GM21447 (cell line): ENCODE results near the gene CYBRD1.
A peak's percentile ranks its signal among the peaks of the same experiment; 100 is the strongest.
"Not testable (repeated sequence)": the region's sequence is repeated elsewhere in the genome, so short reads cannot be mapped to it uniquely, and the experiment has no call there.

Source experiments
- ATAC-seq: cut with Tn5 transposase; IDR thresholded peaks from one replicate; pipeline ENCODE4 v1.9.1; 2021; ENCODE audit not compliant: unreplicated experiment

The CYBRD1 gene, protein sequence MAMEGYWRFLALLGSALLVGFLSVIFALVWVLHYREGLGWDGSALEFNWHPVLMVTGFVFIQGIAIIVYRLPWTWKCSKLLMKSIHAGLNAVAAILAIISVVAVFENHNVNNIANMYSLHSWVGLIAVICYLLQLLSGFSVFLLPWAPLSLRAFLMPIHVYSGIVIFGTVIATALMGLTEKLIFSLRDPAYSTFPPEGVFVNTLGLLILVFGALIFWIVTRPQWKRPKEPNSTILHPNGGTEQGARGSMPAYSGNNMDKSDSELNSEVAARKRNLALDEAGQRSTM

DNA sequence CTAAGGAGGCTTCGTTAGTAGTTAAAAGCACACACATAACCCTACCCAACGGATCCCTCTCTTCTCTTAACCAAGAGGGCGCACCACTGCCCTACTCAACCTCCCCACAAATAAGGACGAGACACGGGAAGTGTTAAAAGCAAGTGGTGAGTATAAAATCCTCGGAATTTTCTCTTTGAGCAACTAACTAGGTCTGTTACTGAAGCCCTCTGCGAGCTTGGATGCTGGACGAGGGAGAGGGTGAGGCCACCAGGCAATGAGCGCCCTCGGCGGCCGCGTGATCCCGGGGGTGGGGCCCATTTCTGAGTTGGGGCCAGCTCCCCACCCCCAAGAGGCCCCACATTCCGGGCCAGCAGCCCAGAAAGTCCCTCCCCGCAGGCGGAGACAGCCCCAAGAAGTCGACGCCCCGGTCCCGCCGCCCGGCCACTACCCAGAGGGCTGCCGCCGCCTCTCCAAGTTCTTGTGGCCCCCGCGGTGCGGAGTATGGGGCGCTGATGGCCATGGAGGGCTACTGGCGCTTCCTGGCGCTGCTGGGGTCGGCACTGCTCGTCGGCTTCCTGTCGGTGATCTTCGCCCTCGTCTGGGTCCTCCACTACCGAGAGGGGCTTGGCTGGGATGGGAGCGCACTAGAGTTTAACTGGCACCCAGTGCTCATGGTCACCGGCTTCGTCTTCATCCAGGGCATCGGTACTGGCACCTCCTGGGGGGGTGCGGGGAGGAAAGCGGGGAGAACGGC lies at the start of gene CYBRD1:
TSS of gene CYBRD1 (plus strand) at position 423 of the 736 bp plus-strand sequence. CDS start at position 495, 72 bp downstream.
- peak; percentile 45 for ATAC-seq

DNA sequence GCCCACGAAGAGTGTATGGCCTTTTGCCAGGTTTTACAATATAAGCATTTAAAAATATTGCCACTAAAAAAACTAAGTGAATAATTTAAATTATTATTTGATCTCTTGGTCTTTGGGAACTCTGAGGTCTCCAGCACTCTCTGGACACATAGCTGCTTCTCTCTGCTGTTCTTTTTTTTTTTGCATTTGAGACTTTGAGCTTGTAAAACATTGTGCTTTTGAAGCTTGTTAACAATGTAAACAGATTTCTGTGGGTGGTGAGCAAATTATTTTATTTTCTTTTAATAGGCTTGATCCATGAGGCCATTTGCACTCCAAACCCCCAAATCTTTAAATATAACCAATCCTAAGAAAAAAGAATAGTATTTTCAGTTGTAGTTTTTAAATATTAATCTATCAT lies 46.3 kb upstream of the CYBRD1 start:
- ATAC-seq: no peak

DNA sequence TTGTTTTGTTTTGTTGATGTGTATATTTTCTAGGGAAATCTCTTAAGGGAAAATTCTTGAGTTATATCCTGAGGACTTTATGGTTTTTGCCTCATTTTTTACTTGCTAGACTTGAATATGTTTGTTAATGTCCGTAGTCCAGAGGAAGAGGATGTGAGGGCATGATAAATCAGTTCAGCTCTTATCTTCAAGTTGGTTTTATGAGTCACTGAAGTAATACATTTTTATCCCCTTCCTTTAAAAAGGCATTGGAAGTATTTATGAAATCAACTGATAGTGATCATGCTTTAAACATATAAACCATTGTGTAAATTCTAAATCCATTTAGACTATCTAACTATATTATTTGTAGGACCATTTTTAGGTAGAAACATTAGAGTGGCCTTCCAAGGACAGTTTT lies 43.9 kb upstream of the CYBRD1 start:
- ATAC-seq: no peak

DNA sequence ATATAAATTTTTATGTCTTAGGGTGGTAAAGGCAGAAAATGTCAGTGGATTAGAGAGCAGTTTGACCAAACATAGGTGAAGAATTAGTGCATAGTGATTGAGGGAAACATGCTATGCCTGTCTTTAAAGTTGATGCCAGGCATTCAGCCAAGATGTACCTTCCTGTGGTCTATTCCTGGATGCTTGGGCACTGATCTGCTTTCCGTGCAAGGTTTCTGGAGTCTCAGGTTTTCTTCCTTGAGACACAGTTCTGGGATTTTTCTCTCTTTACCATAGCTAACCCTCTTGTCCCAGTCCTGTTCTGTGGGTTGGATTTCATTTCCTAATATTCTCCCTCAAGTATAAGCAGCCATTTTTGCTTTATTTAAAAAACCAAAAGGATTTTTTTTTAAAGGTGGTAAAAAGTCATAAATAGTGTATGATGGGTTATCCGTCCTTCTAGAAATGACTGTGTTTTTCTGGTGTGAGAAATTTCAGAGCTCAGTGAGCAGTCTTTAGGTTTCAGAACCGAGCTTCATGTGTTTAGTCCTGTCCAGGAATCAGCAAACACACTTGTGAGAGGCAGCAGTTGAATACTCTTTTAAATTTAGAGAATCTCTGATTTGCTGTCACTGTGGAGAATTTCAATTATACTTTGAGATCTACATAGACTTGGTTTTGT lies 43.0 kb upstream of the CYBRD1 start:
- no peak for ATAC-seq

DNA sequence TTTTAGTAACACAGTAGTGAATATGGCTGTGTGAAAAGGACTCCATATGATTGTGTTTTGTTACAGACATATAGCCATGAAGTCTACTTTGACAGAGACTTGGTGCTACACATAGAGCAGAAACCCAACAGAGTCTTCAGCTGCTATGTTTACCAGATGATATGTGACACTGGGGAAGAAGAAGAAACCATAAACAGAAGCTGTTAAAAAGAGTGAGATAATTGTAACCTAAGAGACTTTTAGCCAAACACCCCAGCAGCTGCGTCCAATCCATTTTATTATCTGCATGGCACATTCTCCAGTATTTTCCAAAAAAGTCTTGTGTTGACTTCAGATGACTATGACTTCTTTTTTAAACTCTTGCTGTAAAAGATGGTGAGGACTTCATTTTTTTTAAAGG lies 41.4 kb upstream of the CYBRD1 start:
- ATAC-seq: no peak

DNA sequence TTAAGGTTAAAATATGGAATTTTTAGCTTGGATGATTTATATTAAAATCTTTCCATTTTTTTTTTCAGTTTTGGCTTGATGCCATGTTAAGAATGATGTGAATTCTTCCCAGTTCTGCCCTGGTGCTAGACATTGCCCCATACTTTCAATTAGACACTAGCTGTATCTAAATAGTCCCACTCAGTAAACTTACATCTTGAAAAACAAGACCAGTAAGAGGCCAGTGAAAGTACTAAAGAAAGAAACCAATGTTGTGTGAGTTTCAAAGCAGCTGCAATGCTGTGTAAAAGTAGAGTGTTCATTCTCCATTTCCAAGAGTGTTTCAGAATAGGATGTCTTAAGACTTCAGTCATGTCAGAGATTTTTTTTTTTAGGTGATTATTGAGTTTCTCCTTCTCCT lies 40.0 kb upstream of the CYBRD1 start:
- ATAC-seq: no peak

DNA sequence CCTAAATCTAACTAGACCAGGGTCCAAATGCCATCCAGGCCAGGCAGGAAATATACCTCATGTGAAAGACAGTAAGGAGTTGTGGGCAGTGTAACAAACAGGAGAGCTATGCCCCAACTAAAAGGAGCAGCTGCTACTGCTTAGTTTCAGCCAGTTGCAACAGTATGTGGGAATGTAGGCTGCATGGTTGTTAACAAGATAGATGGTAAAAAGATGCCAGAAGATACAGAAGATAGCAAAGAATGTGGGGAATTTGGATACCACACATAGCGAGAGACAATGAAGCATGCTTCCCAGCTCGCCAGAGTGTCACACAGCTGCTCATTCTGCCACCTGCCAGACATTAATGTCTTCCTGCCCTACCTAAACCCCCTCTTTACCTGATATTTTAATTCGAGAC lies 39.4 kb upstream of the CYBRD1 start:
- no peak for ATAC-seq

DNA sequence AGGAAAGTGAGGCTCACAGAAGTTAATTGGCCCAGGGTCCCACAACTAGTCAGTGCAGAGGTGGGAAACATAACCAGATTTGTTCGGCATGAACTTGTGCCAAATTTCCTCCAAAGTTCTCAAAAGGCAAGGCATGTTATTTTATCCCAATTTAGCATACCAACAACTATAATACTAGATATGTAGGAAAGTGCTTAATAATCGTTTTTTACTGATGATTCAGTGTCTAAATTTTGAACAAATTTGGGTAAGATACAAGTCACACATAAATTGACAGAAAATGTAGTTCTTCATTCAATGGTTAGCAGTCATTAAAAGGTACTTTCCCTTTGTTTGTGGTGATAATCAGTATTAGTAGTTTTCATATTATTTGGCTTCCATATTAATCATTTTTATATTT lies 38.5 kb upstream of the CYBRD1 start:
- no peak for ATAC-seq

DNA sequence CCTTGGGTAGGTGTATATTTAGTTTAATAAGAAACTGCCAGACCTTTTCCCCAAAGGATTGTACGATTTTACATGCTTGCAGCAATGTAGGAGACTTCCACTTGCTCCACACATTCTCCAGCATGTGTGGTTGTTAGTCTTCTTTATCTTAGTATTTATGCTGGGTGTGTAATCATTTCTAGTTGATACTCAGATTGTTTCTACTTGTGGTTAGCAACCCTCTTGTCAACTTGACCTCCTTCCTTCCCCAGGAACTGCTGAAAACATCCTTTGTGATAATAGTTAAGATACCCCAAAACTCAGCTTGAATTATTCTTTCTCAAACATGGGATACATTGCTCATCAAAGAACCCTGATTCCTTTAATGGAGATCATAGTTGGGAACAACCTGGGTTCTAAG lies 37.2 kb upstream of the CYBRD1 start:
- ATAC-seq: no peak

DNA sequence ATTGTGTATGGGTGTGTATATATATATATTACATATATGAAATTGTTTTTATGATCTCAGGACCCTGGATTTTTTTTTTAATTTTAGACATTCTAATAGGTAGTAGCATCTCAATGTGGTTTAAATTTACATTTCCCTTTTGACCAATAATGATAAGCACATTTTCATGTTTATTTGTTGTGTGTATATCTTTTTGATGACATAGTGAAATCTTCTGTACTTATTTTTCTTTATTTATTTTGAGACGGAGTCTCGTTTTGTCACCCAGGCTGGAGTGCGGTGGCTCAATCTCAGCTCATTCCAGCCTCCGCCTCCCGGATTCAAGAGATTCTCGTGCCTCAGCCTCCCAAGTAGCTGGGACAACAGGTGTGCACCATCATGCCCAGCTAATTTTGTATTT lies 35.1 kb upstream of the CYBRD1 start:
- ATAC-seq: no peak

DNA sequence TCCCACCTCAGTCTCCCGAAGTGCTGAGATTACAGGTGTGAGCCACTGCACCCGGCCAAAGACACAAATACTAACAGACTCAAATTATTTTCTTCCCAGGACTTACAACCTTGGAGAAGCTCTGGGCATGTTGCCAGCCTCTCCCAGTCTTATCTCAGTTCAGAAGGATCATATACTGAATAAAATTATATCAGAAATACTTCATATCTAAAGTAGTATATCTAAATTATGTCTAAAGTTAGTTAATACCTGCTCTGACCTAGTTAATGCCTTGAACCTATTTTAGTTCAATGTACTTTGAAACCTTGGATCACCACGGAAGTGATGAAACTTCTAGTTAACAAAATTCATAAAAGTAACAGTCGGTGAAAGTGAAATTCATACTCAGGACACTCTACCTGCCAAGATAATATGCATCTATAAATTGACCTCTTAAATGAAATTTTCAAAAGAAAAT lies 34.4 kb upstream of the CYBRD1 start:
- no peak for ATAC-seq

DNA sequence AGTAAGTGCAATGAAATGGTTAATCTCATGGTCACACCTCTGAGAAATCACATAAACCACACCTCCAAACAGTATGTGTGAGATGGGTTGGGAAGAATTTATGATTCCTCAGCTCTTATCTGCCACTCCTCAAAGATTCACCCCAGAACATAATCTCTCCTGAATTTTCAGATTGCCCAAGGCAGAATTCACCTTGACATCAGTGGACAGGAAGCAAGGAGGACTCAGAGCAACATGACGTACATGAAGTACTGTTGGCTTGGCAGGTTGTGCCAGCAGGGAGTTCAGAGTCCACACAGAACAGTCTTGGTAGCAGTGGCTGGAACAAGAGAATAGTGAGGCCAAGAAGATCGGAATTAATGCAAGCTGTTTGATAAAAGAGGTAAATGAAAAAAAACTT lies 31.7 kb upstream of the CYBRD1 start:
- ATAC-seq: no peak

DNA sequence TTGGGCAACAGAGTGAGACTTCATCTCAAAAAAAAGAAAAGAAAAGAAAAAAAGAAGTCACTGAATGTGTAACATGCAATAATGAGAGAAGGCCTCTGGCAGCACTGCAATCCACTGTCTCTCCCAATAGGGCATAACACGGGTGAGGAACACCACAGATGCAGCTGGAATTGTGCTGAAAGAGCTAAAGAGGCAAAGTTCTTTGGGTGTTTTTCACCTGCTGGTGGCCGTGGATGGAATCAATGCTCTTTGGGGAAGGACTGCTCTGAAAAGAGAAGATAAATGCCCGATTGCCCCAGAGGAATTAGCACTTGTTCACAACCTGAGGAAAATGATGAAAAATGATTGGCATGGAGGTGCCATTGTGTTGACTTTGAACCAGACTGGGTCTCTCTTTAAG lies 31.0 kb upstream of the CYBRD1 start:
- no peak for ATAC-seq

DNA sequence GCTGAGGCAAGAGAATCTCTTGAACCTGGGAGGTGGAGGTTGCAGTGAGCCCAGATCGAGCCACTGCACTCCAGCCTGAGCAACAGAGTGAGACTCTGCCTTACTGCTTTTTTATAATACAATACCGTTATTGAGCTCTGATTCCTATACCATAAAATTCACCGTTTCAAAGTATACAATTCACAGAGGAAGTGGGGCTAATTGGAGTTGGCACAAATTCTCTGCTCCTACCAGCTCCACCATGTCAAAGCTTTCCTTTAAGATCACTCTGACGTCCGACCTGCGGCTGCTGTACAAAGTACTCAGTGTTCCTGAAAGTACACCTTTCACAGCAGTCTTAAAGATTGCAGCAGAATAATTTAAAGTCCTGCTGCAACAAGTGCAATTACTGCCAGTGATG lies 29.6 kb upstream of the CYBRD1 start:
- ATAC-seq: no peak

DNA sequence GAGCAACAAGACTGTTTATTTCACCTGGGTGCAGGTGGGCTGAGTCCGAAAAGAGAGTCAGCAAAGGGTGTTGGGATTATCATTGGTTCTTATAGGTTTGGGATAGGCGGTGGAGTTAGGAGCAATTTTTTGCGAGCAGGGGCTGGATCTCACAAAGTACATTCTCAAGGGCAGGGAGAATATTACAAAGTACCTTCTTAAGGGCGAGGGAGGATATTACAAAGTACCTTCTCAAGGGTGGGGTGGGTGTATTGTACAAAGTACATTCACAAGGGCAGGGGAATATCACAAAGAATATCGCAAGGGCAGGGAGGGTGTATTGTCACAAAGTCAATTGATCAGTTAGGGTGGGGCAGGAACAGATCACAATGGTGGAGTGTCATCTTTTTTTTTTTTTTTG lies 24.6 kb upstream of the CYBRD1 start:
- ATAC-seq: not testable (repeated sequence)

DNA sequence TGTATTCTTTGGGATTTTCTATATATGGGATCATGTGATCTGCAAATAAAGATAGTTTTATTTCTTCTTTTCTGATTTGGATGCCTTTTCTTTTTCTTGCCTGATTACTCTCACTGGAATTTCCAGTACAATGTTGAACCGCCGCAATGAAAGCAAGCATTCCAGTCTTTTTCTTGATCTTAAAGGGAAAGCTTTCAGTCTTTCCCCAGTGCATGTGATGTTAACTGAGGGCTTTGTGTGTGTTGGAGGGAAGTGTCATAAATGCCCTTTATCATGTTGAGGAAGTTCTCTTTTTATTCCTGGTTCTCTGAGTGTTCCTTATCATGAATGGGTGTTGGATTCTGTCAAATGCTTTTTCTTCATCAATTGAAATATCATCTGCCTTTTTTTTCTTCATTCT lies 16.9 kb upstream of the CYBRD1 start:
- ATAC-seq: no peak

DNA sequence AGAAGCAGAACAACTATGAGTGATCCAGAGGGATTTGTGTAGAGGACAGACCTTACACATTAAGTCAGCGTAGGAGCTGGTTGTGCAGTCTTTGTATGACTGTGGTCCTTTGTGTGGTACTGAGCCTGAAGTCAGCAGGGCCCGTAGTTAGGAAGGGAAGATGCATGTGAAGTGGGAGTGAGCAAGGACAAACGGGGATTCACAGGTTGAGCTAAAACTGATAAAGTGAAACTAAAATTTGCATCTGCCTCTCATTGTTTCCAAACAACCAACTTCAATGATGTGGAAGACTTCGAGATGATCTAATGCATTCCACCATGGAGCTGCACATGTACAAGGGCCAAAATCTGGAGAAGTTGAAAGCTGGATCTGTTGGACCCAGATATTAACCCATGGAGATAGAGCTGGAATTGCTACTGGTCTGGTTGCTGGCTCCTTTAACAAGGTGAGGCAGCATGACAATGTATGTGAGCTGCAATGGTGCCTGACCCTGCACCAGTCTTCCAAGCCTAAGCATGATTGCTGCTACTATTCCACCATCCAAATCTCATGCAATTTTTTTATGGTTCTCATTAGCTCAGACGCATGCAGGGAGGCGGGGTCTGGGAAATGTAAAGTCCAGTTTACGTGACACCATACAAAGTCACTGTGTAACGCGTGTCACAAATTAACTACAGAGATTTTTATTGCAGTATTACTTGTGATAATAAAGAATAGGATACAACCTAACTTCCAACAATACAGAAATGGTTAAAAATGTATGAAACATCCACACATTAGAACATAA lies 12.1 kb upstream of the CYBRD1 start:
- ATAC-seq: peak; percentile 74

DNA sequence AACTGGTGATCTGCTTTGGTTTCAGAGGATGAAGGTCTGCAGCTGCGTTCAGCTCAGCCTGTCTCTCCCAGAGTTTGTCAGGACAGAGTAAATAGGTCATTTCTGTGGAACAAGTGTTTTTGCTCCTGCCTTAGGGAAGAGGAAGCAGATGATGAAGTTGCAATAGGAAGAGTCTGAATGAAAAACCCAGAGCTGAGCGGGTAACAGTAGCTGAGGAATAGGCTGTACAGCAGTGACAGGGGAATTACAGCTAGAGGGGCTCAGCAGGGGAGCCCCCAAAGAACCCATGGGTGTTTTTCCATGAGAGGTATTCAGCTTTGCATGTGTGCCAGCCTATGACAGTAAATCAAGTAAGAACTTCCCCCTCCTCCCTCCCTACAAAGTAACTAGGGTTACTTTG lies 10.3 kb upstream of the CYBRD1 start:
- no peak for ATAC-seq

DNA sequence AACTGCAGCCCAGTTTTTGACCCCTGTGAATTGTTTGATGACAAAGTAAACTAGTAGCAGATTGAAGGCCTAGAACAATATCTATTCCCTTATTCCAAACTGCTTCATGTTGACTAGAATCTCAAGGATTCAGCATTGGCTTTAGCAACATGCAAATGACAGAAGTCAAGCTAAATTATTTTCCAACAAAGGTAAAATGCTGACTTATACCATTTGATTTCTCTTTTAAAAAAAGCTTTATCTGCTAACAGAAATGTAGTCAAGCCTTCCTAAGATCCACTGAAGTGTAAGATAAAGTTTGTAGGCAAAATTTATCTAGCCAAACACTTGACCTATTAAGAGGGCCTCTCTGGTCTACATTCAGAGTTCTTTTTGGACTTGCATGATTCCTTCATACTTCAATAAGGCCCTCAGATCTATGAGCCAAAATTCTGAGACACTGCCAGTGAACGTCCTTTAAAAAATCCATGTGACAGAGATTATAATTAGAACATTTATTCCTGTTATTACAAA lies 9.5 kb upstream of the CYBRD1 start:
- no peak for ATAC-seq

DNA sequence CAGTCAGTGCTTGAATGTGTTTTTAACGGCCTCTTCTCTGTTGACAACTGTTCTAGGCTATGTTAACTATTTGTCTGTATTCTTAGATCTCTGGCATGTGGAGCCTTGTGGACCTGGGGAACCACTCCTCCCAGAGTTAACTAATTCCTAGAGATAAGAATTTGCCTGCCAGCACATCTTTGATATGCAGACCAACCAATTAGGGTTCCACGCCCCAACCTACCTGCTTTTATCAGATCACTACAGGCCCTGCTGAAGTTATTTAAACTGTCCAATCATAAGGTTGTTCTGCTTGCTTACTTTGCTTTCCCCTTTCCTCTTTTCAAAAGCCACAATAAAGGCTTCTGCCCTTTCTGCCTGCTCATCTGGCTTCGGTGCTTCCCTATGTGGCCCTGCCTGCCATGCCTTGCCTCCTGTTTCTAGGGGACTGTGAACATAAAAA lies 8.5 kb upstream of the CYBRD1 start:
- no peak for ATAC-seq
